HFFc6 (cell line): ENCODE results near the gene P3H1. TPM values are rescaled to one million over a fixed set of nuclear protein-coding genes. Genes with fewer than 3 reads are reported as not detected.

Source experiments
- DNase-seq: peaks from one replicate; pipeline ENCODE4 v3.0.0-alpha.2; 2018
- H3K27ac Mint-ChIP-seq: 2 replicates; pipeline ENCODE4 v1.8.0; 2020; ENCODE audit warnings: mild to moderate bottlenecking, mixed read lengths
- H3K27me3 Mint-ChIP-seq: 2 replicates; pipeline ENCODE4 v1.8.0; 2021; ENCODE audit warnings: mild to moderate bottlenecking, moderate library complexity, mixed read lengths; ENCODE audit not compliant: insufficient read depth
- H3K36me3 Mint-ChIP-seq: 2 replicates; pipeline ENCODE4 v1.8.0; 2021; ENCODE audit warnings: low read depth, mixed read lengths
- H3K4me1 Mint-ChIP-seq: 2 replicates; pipeline ENCODE4 v1.8.0; 2020; ENCODE audit warnings: low read depth, mixed read lengths
- H3K4me3 Mint-ChIP-seq: 2 replicates; pipeline ENCODE4 v1.8.0; 2020; ENCODE audit warnings: mild to moderate bottlenecking, moderate library complexity, mixed read lengths
- H3K9me3 Mint-ChIP-seq: 2 replicates; pipeline ENCODE4 v1.8.0; 2020; ENCODE audit warnings: mild to moderate bottlenecking, mixed read lengths
- total RNA-seq, 6 experiments: library from RNA; stranded (reverse); fragmentation: NEBNext Ultra II Directional; extraction: Animal tissue kit (Norgen Biotek cat#: 25700); gene quantifications; 2 replicates in 1 of 6; 3 replicates in 5 of 6; pipeline ENCODE4 v1.2.3, GENCODE V29; 2021
- TF ChIP-seq, protein P1 (sequence below): fragments of 200-600 bp; sonication (generic); IDR thresholded peaks from 2 replicates; pipeline ENCODE4 v1.5.0; 2021; ENCODE audit warnings: antibody characterized with exemption, mild to moderate bottlenecking

Gene P3H1
- total RNA-seq, 6 experiments from 2014 or later, result 115 to 169 (median 126) TPM

DNA sequence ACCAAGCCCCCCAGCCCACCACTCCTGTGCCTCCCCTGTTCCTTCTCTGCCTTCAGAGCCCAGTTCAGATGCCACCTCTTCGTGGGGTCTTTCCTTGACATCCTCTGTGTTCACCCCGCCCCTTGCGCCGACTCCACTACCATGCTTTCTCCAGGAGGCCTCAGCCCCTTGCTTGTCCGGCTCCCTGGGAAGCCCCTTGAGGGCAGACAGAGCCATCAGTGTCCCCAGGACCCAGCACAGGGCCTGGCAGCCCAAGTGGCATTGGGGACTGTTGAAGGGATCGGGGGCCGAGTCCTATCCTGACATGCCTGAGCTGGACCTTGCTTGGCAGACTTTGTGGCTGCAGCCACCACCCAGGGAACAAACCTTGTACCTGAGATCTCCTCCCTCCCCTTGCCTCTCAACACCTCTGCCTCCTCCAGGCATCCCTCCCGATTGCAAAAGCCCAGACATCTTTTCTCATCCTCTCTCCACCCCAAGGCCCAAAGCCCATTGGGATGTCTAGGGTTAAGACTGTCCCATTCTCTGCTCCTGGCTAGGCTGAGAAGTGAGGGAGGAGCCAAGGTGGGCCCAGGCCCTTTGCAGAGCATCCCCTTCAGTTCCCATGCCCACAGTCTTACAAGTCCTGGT lies 30.1 kb downstream of the P3H1 start:
- Mint-ChIP-seq H3K27me3 (peaks cover 4% of the 10 kb centered on the region), H3K27ac (no peak overlapping the region), H3K9me3 (no peaks in the 10 kb centered on the region), H3K36me3 (no peaks in the 10 kb centered on the region), H3K4me1 (no peaks in the 10 kb centered on the region), H3K4me3 (no peak overlapping the region)
- TF ChIP-seq, protein P1, sequence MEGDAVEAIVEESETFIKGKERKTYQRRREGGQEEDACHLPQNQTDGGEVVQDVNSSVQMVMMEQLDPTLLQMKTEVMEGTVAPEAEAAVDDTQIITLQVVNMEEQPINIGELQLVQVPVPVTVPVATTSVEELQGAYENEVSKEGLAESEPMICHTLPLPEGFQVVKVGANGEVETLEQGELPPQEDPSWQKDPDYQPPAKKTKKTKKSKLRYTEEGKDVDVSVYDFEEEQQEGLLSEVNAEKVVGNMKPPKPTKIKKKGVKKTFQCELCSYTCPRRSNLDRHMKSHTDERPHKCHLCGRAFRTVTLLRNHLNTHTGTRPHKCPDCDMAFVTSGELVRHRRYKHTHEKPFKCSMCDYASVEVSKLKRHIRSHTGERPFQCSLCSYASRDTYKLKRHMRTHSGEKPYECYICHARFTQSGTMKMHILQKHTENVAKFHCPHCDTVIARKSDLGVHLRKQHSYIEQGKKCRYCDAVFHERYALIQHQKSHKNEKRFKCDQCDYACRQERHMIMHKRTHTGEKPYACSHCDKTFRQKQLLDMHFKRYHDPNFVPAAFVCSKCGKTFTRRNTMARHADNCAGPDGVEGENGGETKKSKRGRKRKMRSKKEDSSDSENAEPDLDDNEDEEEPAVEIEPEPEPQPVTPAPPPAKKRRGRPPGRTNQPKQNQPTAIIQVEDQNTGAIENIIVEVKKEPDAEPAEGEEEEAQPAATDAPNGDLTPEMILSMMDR, result no peak
- no peak for DNase-seq

GRCh38 chr1:42736152-42736551 lies 30.7 kb downstream of the P3H1 start:
- H3K27ac Mint-ChIP-seq, result no peak overlapping the region
- peaks cover 4% of the 10 kb centered on the region for H3K27me3 Mint-ChIP-seq
- H3K4me1 Mint-ChIP-seq, result no peaks in the 10 kb centered on the region
- no peak overlapping the region for H3K4me3 Mint-ChIP-seq
- TF ChIP-seq, protein P1, result peak; percentile 45
- no peak for DNase-seq
- H3K36me3 Mint-ChIP-seq, result no peaks in the 10 kb centered on the region
- no peaks in the 10 kb centered on the region for H3K9me3 Mint-ChIP-seq

DNA sequence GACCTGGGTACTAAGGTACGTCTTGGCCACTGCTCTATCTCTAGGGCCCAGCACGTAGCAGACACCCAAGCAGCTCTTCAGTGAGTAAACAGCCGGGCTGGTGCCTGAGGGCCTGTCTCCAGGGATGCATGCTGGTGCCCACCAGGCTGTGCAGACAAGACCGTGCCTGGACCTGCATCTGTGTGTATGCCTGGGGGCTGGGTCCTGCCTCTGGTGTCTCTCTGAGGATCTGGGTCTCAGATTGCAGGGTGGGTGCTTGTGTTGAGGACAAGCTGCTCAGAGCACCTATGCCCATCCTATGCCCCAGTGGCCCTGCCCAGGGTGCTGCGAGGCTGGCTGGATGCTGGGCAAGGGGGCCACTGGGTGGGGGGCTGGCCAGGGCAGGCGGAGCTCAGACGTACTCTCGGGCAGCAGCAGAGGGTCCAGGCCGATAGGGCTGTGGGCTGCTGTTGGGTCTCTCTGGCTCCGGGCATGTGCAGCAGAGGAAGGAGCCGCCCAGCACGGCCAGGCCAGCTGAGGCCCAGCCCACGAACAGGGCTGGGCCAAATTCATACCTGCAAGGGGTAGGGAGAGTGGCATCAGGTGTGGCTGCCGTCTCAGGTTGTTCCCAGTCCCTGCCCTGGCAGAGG lies 31.2 kb downstream of the P3H1 start:
- Mint-ChIP-seq H3K27ac (no peak overlapping the region), H3K4me3 (no peak overlapping the region), H3K9me3 (no peaks in the 10 kb centered on the region), H3K4me1 (no peaks in the 10 kb centered on the region), H3K27me3 (peaks cover 4% of the 10 kb centered on the region), H3K36me3 (no peaks in the 10 kb centered on the region)
- TF ChIP-seq, protein P1, result no peak
- DNase-seq, result no peak

- Mint-ChIP-seq H3K4me3 (no peak overlapping the region), H3K4me1 (no peaks in the 10 kb centered on the region), H3K27me3 (peaks cover 5% of the 10 kb centered on the region), H3K36me3 (no peaks in the 10 kb centered on the region), H3K9me3 (no peaks in the 10 kb centered on the region), H3K27ac (no peak overlapping the region)
- TF ChIP-seq, protein P1, result no peak
- DNase-seq, result no peak
Measured at GRCh38 chr1:42735056-42735455, 31.8 kb downstream of the P3H1 start.

DNA sequence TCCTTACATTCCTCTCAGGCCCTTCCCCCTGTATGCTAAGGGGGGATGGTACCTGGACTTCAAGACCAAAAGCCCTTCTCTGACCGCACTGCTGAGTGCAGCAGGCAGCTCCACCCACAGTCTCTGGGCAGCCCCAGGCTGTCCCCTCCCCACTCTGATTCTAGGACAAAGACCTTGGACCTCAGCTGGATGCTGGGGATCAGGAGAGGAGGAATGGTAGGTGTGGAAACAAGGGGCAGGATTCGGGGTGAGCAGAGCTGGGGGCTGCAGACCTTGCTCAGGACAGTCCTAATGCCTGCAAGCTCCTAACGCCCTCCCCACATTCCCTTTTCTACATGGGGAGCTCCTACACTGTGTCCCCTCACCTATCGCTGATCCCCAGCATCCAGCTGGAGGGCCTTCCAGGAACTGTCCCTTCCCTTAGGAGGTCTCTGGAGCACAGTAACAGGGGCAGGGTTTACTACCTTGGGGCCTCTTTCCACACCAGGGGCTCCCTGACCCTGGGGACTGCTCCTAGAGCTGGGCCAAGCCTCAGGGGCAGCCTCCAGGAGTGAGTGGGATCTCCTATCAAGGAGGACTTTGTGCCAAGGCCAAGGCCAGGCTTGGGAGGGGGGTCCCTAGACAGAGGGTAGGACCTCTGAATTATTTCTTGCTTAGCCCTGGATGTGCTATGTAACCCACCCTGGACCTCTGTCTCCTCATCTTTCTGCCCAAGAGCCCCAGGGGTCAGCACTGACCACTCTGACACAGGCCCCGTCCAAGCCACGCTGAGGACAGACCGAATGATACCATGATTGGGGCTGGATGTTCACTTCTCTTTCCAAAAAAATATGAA lies 32.4 kb downstream of the P3H1 start:
- peaks cover 5% of the 10 kb centered on the region for H3K27me3 Mint-ChIP-seq
- TF ChIP-seq, protein P1, result no peak
- no peak overlapping the region for H3K4me3 Mint-ChIP-seq
- H3K36me3 Mint-ChIP-seq, result no peaks in the 10 kb centered on the region
- no peak for DNase-seq
- H3K27ac Mint-ChIP-seq, result no peak overlapping the region
- H3K4me1 Mint-ChIP-seq, result no peaks in the 10 kb centered on the region
- H3K9me3 Mint-ChIP-seq, result no peaks in the 10 kb centered on the region
